ENCODE data around the gene ASPM.
"Not testable (repeated sequence)": the region's sequence is repeated elsewhere in the genome, so short reads cannot be mapped to it uniquely, and the experiment has no call there.

ASPM gene

DNA sequence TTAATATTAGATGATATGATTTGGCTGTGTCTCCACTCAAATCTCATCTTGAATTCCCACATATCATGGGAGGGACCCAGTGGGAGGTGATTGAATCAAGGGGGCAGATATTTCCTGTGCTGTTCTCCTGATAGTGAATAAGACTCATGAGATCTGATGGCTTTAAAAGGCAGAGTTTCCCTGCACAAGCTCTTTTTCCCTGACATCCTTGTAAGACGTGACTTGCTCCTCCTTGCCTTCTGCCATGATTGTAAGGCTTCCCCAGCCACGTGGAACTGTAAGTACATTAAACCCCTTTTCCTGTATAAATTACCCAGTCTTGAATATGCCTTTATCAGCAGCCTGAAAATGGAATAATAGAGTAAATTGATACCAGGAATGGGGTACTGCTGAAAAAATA lies 66.1 kb downstream of the ASPM start:
- DNase-seq = no peak

DNA sequence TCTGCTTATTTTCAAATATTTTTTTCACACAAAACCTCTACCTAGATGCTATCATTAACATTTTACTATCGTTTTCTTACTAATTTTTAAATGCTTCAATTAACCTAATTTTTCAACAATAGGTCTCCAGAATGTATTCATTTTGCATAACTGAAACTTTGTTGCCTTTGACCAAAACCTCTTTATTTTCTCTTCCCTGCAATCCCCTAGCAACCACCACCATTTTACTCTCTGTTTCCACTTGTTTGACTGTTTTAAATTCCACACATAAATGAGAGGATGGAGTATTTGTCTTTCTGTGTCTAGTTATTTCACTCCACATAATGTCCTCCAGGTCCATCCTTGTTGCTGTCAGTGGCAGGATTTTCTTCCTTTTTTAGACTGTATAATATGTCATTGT lies 69.9 kb downstream of the ASPM start:
- DNase-seq = no peak

- no peak for DNase-seq
Observed at GRCh38 chr1:197073978-197074377, 72.5 kb downstream of the ASPM start.

DNA sequence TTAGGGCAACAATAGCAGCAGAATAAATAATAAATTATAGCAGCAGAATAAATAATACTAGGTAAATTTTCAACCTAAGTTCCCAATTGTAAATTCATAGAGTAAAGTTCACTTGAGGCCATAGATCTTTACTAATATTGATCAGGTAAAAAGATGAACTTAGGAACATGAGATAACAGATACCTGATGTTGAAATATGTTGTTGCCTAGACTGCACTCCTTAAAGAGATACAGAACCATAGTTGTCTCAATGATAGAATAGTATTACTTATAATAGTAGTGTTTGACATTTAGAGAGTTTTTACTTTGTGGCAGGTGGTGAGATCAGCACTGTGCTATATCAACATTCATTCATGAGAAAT lies 79.0 kb downstream of the ASPM start:
- DNase-seq = no peak

DNA sequence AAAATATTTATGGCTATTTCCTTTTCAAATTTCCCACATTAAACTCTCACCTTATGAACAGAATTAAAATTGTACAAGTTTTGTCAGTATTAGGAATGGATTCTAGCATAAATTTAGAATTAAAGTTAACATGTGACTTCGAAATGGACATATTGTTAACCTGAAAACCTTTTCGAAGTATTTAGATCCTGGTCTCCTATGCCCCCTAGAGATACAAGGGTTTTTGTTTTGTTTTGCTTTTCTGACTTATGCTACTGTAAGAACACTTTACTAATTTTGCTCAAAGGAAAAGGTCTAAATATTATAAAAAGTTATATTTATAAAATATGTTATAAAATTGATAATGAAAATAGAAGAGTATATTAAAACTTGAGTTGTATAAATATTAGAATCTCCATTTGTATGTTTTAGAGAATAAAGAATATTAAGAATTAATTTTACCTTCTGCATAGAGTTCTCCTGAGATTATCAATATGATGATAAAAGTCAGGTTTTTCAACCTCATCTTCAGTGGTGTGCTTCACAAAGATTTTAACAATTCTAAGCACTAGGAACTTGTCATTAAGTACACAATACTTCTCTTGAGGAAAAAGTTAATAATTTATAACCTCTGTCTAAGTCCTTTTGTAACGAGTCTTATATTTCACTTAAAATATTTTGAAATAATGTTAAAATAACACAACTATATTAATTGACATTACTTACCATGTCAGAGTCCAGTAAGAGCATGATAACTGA lies 79.6 kb downstream of the ASPM start, which contains the start of gene F13B:
Gene F13B (minus strand): TSS at position 542 of the 738 bp plus-strand sequence. CDS start 37 bp downstream, at position 505.
- DNase-seq = no peak

- DNase-seq = no peak
Observed at GRCh38 chr1:197066277-197066676, 80.2 kb downstream of the ASPM start.

DNA sequence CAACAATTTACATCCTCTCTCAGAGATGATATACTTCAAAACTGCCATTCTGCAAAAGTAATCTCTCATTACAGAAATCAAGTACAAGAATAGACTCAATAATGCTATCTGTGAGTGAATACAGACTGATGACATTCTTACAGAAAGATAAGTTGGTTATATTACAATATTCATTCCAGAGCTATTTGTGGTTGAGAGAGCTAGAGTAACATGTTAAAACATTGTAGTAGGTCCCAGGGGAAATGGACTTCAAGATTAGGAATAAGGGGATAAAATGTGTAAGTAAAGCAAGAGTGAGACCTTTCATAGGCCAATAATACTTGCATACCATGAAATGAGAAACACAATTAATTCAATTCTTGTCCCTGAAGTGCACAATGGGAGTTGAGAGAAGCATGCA lies 80.9 kb downstream of the ASPM start:
- DNase-seq = no peak

DNA sequence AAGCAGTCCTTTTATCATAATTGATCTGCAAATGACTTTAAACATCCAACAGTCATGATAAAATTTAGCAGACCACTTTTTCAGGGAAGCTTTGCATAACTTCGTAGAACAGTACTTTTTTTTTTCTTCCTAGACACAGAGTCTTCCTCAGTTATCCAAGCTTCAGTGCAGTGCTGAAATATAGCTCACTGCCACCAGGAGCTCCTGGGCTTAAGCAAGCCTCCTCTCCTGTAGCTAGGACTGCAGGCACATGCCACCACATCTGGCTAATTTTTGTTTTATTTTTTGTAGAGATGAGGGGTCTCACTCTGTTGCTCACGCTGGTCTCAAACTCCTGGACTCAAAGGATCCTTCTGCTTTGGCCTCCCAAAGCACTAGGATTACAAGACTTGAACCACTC lies 83.3 kb downstream of the ASPM start:
- no peak for DNase-seq

DNA sequence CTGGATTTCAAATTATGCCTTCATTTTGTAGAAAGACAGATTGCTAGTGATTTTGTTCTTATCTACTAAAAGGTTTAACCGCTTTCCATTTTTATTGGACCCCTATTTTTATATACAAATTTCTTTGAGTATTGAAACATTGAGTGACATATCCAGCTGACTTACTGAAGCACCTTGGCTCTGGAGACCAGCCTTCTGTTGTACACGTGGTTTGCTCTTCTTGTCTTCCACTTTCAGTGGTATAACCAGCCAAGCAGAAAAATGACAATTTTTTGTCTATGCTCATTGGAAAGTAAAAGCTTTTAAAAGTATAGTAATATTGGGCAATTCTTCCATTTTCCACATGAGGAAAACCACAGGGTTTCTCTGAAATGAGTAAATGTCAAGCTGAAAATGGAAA lies 83.8 kb downstream of the ASPM start:
- DNase-seq = no peak

DNA sequence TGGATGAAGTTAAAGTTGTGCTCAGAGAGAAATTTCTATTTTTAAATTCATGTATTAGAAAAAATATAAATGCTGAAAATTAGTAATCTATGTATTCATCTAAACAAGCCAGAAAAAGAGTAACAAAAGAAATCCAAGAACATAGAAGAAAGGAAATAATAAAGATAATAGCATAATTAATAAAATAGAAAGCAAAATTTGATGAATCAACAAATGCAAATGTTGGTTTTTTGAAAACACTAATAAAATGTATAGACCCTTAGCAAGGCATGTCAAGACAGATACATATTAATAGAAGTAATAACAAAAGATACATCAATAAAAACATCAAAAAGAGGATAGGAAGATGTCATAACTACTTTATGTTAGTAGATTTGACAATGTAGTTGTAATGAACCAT lies 97.4 kb downstream of the ASPM start:
- DNase-seq = no peak

DNA sequence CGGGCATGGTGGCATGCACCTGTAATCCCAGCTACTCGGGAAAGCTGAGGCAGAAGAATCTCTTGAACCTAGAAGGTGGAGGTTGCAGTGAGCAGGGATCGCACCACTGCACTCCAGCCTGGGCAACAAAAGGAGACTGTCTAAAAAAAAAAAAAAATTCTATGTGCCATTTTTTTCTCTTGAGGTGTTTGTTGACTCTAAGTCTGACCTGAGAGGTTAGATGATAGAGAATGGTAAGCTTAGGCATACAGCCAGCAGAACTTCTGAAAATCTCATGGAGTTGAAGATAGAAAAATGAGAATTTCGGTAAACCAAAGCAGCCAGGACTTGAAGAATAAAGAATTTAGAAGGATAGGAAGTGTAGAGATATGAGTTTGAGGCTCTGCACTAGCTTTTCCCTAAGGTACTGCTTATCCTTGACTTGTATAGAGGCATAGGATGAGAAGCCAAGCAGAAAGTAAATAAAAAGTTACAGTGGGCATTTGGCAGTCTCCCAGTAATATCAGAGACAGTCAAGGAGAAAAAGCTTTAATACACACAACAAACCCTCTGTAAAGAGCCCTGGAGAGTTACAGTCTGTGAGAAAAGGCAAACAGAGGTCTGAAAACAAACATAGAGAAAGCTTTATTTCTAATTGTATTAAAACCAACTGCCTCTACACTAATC lies 103.7 kb downstream of the ASPM start:
- DNase-seq = no peak

DNA sequence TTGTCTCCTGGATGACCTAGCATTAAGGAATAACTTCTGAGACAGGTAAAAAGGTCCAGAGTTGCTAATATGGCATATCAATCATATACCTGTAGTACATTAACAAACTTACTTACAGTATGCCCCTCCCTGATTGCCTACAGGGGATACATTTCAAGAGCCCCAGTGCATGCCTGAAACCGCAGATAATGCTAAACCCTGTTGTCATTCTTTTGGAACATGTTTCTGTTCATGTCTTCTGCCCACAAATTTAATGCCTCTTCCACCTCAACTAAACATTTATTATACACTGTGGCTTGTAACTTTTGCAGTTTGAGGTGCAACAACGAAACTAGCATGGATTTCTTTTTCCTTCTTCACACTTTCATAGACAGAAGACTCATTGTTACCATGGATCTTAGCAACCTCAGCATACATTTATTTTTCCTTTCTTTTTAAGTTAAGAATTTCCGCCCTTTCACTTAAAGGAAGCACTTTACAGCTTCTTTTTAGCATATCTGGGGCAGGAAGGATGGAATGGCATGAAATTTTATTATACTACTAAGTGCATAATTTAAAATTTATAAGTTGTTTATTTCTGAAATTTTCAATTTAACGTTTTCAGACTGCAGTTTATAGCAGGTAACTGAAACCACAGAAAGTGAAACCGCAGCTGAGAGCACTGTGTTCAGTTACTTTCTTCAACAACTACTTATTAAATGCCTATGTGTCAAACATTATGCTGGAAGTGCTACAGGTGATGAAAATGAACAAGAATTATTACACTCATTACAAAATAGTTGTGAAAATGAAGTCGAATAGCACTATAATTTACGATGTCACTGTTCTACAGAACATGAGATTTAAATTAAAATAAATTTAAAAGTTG lies 104.7 kb downstream of the ASPM start:
- no peak for DNase-seq

DNA sequence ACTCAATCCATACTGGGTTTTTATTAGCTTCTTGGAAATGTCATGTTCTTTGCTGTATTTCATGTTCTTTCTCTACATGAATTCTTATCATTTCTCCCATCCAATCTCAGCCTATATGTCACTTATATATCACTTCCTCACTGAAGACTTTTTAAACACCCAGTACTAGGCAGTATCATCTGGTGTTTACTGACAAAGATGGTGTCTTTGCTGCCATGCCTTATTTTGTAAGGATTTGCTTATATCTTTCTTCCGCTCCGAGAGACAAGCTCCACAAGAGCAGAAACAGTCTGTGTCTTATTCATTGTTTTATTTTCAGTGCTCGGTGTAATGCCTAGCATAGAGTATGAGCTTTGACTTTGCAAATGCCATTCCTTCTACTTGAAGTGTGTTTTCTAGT lies 109.6 kb downstream of the ASPM start:
- no peak for DNase-seq

GRCh38 chr1:197034631-197035339 lies 111.7 kb downstream of the ASPM start:
- not testable (repeated sequence) for DNase-seq

All from activated CD4-positive, alpha-beta T cell treated with anti-CD3 and anti-CD28 coated beads, Interleukin-2, amount 50 U/mL, for 4 hours (primary cell).